Activated CD8-positive, alpha-beta T cell treated with anti-CD3 and anti-CD28 coated beads for 36 hours (primary cell): Measurements from ENCODE around the gene CCDC33. TPM values are rescaled to one million over a fixed set of nuclear protein-coding genes. Genes with fewer than 3 reads are reported as not detected.

ENCODE experiments used
- ATAC-seq: fragments of 200-7000 bp; cut with Tn5 transposase; one replicate; pipeline ENCODE4 v1.10.0; 2021; ENCODE audit warnings: mild to moderate bottlenecking, moderate library complexity
- CTCF ChIA-PET: fragments of 350-600 bp; sonication (Branson Sonifier 250); formaldehyde crosslinking; loops from one replicate; lab custom pipeline; 2021; ENCODE audit warnings: antibody characterized with exemption; lab: Charles Lee
- POLR2A ChIA-PET: fragments of 350-600 bp; sonication (Branson Sonifier 250); formaldehyde crosslinking; loops from one replicate; lab custom pipeline; 2021; ENCODE audit warnings: antibody characterized with exemption; lab: Charles Lee
- DNase-seq: peaks from one replicate; pipeline ENCODE4 v3.0.0-alpha.2; 2020
- H3K27ac Mint-ChIP-seq: one replicate; pipeline ENCODE4 v1.8.0; 2021; ENCODE audit warnings: mild to moderate bottlenecking, mixed read lengths
- H3K27me3 Mint-ChIP-seq: one replicate; pipeline ENCODE4 v1.8.0; 2021; ENCODE audit warnings: mixed read lengths
- H3K36me3 Mint-ChIP-seq: one replicate; pipeline ENCODE4 v1.8.0; 2021; ENCODE audit warnings: low read depth, mixed read lengths
- H3K4me1 Mint-ChIP-seq: one replicate; pipeline ENCODE4 v1.8.0; 2021; ENCODE audit warnings: low read depth, mixed read lengths
- H3K4me3 Mint-ChIP-seq: one replicate; pipeline ENCODE4 v1.8.0; 2021; ENCODE audit warnings: mild to moderate bottlenecking, moderate library complexity, mixed read lengths
- H3K9me3 Mint-ChIP-seq: one replicate; pipeline ENCODE4 v1.8.0; 2021; ENCODE audit warnings: mixed read lengths
- CTCF ChIP-seq: fragments of 200-600 bp; IDR thresholded peaks from one replicate; pipeline ENCODE4 v1.8.0; 2022; ENCODE audit warnings: antibody characterized with exemption, mild to moderate bottlenecking
- intact Hi-C: fragments of 100-400 bp; cut with micrococcal nuclease; formaldehyde crosslinking; loops from one replicate; pipeline ENCODE4 v1.10.0; 2022
- total RNA-seq, 2 experiments: library from RNA; stranded (reverse); gene quantifications; one replicate each; pipeline ENCODE4 v1.2.3, GENCODE V29; 2021

The CCDC33 gene
- total RNA-seq, 2 experiments from 2014 or later: 0.16 to 0.38 TPM

GRCh38 chr15:74340150-74340549 lies 104.0 kb downstream of the CCDC33 start:
- ATAC-seq (no peak), DNase-seq (no peak)
- Mint-ChIP-seq H3K36me3 (no peaks in the 10 kb centered on the region), H3K4me1 (peaks cover 4% of the 10 kb centered on the region), H3K27me3 (peaks cover 2% of the 10 kb centered on the region), H3K4me3 (no peak overlapping the region), H3K27ac (no peak overlapping the region), H3K9me3 (no peaks in the 10 kb centered on the region)
- intact Hi-C loops: no loop called here
- ChIA-PET POLR2A (no interaction called here), CTCF (interaction anchor here (1.4 kb wide), 1 partner anchor 19 kb away, joined by 3 read pairs; no protein-coding TSS in a partner anchor)
- no peak for TF ChIP-seq CTCF

- Mint-ChIP-seq H3K36me3 (no peaks in the 10 kb centered on the region), H3K27ac (no peak overlapping the region), H3K9me3 (no peaks in the 10 kb centered on the region), H3K27me3 (peaks cover 2% of the 10 kb centered on the region), H3K4me3 (no peak overlapping the region), H3K4me1 (peaks cover 11% of the 10 kb centered on the region)
- DNase-seq (no peak), ATAC-seq (no peak)
- no peak for TF ChIP-seq CTCF
- ChIA-PET CTCF (no interaction called here), POLR2A (no interaction called here)
- intact Hi-C loops: no loop called here
Measured at GRCh38 chr15:74343127-74343796, 107.1 kb downstream of the CCDC33 start.

DNA sequence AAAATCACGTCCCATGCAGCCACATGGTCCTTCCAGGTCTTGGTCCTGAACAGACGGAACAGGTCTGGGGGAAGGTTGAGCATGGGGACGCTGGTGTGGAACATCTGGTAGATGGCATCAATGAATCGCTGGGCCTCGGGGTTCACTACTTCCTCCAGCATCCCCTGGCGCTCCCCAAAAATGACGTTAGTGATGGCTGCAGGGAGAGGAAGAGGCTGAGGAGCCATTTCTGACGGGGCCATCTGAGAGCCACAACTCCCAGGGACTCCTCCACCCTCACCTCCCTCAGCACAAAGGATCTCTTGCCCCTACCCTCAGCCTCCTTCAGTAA lies 107.6 kb downstream of the CCDC33 start:
- DNase-seq: no peak
- Mint-ChIP-seq H3K9me3 (no peaks in the 10 kb centered on the region), H3K27ac (no peak overlapping the region), H3K4me1 (peaks cover 11% of the 10 kb centered on the region), H3K36me3 (no peaks in the 10 kb centered on the region), H3K27me3 (peaks cover 2% of the 10 kb centered on the region), H3K4me3 (no peak overlapping the region)
- TF ChIP-seq CTCF: no peak
- ChIA-PET CTCF (no interaction called here), POLR2A (no interaction called here)
- no peak for ATAC-seq
- intact Hi-C loops: no loop called here

- DNase-seq (peak; percentile 37), ATAC-seq (peak; percentile 58)
- intact Hi-C loops: no loop called here
- Mint-ChIP-seq H3K27ac (no peak overlapping the region), H3K36me3 (no peaks in the 10 kb centered on the region), H3K9me3 (no peaks in the 10 kb centered on the region), H3K4me3 (no peak overlapping the region), H3K4me1 (peaks cover 11% of the 10 kb centered on the region), H3K27me3 (peaks cover 2% of the 10 kb centered on the region)
- POLR2A ChIA-PET: no interaction called here
- no peak for TF ChIP-seq CTCF
- CTCF ChIA-PET: no interaction called here
Measured at GRCh38 chr15:74345051-74345450, 108.9 kb downstream of the CCDC33 start.

DNA sequence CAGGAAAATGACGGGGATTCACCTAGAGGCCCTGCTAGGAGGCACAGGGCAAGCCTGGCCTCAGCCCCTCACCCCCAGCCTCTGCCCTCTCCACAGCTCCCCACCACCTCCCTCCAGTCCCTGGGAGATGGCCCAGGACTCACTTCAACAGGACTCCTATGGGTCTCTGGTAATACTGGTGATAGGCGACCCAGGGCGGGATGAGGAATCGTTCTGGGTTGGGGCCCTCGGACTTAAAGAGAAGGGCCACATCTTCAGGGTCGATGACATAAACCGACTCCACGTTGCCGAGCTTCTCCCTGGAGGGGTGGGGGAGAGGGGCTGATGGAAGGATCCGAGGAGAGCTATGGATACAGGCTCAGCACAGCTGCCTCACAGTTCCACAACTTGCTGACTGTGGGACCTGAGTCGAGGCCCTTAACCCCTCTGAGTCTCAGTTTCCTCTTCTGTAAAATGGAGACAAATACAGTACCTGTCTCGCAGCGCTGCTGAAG lies 111.7 kb downstream of the CCDC33 start:
- H3K4me3 Mint-ChIP-seq: no peak overlapping the region
- CTCF ChIA-PET: no interaction called here
- ATAC-seq (no peak), DNase-seq (no peak)
- POLR2A ChIA-PET: no interaction called here
- H3K9me3 Mint-ChIP-seq: no peaks in the 10 kb centered on the region
- peaks cover 2% of the 10 kb centered on the region for H3K27me3 Mint-ChIP-seq
- H3K4me1 Mint-ChIP-seq: peaks cover 11% of the 10 kb centered on the region
- intact Hi-C loops: no loop called here
- TF ChIP-seq CTCF: no peak
- no peaks in the 10 kb centered on the region for H3K36me3 Mint-ChIP-seq
- H3K27ac Mint-ChIP-seq: no peak overlapping the region
